HL-60 (cell line): ENCODE data around the gene MYO1E.

Source experiments
- DNase-seq, 2 experiments: peaks; one replicate each; pipeline ENCODE4 v3.0.0-alpha.2; 2010 to 2020; ENCODE audit warnings: low read depth in 1 of 2, low spot score in 1 of 2
- H3K27ac ChIP-seq: fragments of 250-450 bp; sonication (Bioruptor Pico); replicated peaks from 2 replicates; pipeline ENCODE4 v1.5.1; 2020; ENCODE audit warnings: mild to moderate bottlenecking, moderate library complexity
- H3K27me3 ChIP-seq: fragments of 250-450 bp; sonication (Bioruptor Pico); 2 replicates; pipeline ENCODE4 v1.5.1; 2021; ENCODE audit warnings: mild to moderate bottlenecking, moderate library complexity; ENCODE audit not compliant: insufficient read depth, poor library complexity, severe bottlenecking
- H3K4me3 ChIP-seq: replicated peaks from 2 replicates; pipeline ENCODE4 v1.5.1; 2011; ENCODE audit warnings: mild to moderate bottlenecking, control low read depth, low read length; ENCODE audit not compliant: insufficient read depth
- GABPA ChIP-seq: IDR thresholded peaks from 2 replicates; pipeline ENCODE4 v1.6.1; 2012; ENCODE audit warnings: low read depth
- POLR2AphosphoS5 ChIP-seq: IDR thresholded peaks from 2 replicates; pipeline ENCODE4 v1.6.1; 2012; ENCODE audit warnings: low read depth
- SPI1 ChIP-seq: IDR thresholded peaks from 2 replicates; pipeline ENCODE4 v1.6.1; 2012; ENCODE audit warnings: low read depth, mild to moderate bottlenecking, borderline replicate concordance
- TF ChIP-seq, protein P1 (sequence below): IDR thresholded peaks from 2 replicates; pipeline ENCODE4 v1.6.1; 2012; ENCODE audit warnings: low read depth; ENCODE audit not compliant: insufficient replicate concordance
- TF ChIP-seq, protein P2 (sequence below): IDR thresholded peaks from one replicate; pipeline ENCODE4 v1.5.1; 2011; ENCODE audit warnings: low read length, control low read depth, inconsistent platforms; ENCODE audit not compliant: insufficient read depth

The MYO1E gene

DNA sequence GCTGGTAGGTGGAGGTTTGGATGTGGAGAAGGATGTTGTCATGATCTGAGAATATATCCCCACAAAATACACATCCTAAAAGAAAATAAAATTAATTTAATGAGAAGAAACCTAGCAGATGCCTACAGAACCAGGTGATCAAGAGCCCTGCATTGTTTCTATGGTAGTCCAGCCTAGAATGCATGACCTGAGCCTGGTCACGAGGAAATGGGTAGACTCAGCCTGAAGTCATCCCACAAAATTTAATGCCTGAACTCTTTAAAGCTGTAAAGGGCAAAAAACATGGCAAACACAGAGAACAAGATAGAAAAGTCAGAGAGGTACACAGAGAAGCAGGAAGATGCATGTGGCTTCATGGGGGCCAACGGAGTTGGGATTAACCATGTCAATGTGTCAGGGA is 130.0 kb downstream of the MYO1E start:
- DNase-seq: no peak
- Histone ChIP-seq H3K4me3 (no peak overlapping the region), H3K27me3 (no peaks in the 10 kb centered on the region), H3K27ac (no peak overlapping the region)
- TF ChIP-seq SPI1 (no peak), GABPA (no peak), POLR2AphosphoS5 (no peak)
- TF ChIP-seq, protein P1, sequence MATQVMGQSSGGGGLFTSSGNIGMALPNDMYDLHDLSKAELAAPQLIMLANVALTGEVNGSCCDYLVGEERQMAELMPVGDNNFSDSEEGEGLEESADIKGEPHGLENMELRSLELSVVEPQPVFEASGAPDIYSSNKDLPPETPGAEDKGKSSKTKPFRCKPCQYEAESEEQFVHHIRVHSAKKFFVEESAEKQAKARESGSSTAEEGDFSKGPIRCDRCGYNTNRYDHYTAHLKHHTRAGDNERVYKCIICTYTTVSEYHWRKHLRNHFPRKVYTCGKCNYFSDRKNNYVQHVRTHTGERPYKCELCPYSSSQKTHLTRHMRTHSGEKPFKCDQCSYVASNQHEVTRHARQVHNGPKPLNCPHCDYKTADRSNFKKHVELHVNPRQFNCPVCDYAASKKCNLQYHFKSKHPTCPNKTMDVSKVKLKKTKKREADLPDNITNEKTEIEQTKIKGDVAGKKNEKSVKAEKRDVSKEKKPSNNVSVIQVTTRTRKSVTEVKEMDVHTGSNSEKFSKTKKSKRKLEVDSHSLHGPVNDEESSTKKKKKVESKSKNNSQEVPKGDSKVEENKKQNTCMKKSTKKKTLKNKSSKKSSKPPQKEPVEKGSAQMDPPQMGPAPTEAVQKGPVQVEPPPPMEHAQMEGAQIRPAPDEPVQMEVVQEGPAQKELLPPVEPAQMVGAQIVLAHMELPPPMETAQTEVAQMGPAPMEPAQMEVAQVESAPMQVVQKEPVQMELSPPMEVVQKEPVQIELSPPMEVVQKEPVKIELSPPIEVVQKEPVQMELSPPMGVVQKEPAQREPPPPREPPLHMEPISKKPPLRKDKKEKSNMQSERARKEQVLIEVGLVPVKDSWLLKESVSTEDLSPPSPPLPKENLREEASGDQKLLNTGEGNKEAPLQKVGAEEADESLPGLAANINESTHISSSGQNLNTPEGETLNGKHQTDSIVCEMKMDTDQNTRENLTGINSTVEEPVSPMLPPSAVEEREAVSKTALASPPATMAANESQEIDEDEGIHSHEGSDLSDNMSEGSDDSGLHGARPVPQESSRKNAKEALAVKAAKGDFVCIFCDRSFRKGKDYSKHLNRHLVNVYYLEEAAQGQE: no peak
- TF ChIP-seq, protein P2, sequence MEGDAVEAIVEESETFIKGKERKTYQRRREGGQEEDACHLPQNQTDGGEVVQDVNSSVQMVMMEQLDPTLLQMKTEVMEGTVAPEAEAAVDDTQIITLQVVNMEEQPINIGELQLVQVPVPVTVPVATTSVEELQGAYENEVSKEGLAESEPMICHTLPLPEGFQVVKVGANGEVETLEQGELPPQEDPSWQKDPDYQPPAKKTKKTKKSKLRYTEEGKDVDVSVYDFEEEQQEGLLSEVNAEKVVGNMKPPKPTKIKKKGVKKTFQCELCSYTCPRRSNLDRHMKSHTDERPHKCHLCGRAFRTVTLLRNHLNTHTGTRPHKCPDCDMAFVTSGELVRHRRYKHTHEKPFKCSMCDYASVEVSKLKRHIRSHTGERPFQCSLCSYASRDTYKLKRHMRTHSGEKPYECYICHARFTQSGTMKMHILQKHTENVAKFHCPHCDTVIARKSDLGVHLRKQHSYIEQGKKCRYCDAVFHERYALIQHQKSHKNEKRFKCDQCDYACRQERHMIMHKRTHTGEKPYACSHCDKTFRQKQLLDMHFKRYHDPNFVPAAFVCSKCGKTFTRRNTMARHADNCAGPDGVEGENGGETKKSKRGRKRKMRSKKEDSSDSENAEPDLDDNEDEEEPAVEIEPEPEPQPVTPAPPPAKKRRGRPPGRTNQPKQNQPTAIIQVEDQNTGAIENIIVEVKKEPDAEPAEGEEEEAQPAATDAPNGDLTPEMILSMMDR: no peak

DNA sequence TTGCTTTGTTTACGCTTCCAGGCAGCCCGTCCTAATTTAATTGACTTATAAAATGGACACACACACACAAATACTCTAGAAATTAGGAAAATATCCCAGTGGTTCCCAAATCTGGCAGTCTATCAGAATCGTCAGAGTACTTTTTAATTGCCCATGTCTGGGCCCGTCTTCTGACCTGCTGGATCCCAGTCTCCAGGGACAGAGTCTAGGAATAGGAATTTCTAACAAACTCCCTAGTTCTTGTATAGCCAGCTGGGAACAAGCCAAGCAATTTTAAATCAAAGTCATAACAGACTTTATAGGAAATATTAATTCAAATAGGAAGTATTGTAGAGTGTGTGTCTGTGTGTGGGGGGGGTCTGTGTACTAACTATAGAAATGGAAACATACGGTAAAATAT is 132.6 kb downstream of the MYO1E start:
- H3K4me3 ChIP-seq: no peak overlapping the region
- TF ChIP-seq SPI1: no peak
- TF ChIP-seq GABPA: no peak
- TF ChIP-seq, protein P1: no peak
- TF ChIP-seq, protein P2: no peak
- TF ChIP-seq POLR2AphosphoS5: no peak
- no peak overlapping the region for H3K27ac ChIP-seq
- no peaks in the 10 kb centered on the region for H3K27me3 ChIP-seq
- no peak for DNase-seq

DNA sequence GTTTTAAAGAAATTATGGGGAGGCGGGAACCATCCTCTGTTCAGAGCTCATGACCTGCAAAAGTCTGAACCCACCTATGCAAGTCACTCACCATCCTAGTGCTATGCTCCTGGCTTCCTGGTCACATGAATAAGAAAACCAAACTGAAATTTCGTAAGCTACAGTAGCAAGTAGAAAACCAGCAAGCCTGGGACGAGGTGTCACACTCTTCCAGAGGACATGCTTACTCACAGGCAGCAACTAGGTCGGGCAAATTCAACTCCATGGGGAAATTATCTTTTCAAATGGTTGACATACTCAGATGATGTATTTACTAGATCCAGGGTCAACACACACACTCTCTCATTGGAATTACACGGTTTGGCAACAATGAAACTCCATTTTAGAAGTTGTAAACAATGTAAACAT is 134.7 kb downstream of the MYO1E start:
- H3K4me3 ChIP-seq: no peak overlapping the region
- TF ChIP-seq POLR2AphosphoS5 (no peak), GABPA (no peak)
- no peaks in the 10 kb centered on the region for H3K27me3 ChIP-seq
- no peak overlapping the region for H3K27ac ChIP-seq
- peak; percentile 19 to 69 for DNase-seq

DNA sequence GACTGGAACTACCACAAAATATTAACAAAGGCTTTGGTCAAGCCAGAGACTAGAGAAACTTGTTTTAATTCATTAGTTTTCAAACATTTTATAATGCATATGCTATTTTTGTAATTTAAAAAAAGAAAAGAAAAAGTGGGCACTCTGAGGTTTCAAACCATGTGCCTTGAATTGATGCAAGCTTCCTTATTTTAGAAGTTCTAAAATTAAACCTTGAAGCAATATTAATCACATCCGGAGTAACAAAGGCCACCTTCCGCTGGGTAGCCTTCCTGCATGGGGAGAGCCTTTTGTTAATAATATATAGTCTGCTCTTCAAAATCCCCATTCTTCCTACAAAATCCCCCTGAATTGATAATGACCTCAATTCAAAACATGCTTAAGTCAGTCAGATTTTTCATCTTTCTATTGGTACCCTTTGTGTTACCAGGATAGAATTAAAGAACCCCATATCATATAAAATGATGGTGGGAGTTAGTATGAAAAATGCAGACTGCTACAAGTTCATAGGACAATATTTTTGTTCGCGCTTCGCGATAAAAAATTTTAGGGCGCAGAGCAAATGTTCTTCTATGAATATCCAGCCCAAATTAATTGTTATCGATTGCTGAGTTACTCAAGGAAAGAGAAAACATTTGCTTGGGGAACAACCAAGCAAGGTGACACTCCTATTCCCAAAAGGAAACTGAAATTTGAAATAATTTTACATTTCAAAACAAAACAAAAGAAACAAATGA is 135.4 kb downstream of the MYO1E start:
- Histone ChIP-seq H3K4me3 (no peak overlapping the region), H3K27me3 (no peaks in the 10 kb centered on the region), H3K27ac (no peak overlapping the region)
- TF ChIP-seq POLR2AphosphoS5 (no peak), GABPA (peak; percentile 41), SPI1 (no peak)
- TF ChIP-seq, protein P2: no peak
- DNase-seq: peak in 1 of 2 experiments; percentile 38
